GM18511 (cell line): ENCODE measurements around the gene FERMT3.

ENCODE experiments used
- ATAC-seq: cut with Tn5 transposase; IDR thresholded peaks from one replicate; pipeline ENCODE4 v1.9.1; 2021; ENCODE audit warnings: mild to moderate bottlenecking, moderate library complexity; ENCODE audit not compliant: unreplicated experiment

FERMT3 gene

GRCh38 chr11:64233913-64234586 lies 27.5 kb downstream of the FERMT3 start, which contains the start of gene VEGFB:
TSS of gene VEGFB (plus strand) at chr11:64234584. CDS start at chr11:64234834, 250 bp downstream.
- peak; percentile 40 for ATAC-seq

GRCh38 chr11:64234647-64235379 lies 28.3 kb downstream of the FERMT3 start:
- peak; percentile 43 for ATAC-seq

GRCh38 chr11:64235437-64236161 lies 29.1 kb downstream of the FERMT3 start:
- no peak for ATAC-seq

- no peak for ATAC-seq
These were observed 31.0 kb downstream of the FERMT3 start for GRCh38 chr11:64237484-64237951.

- ATAC-seq: no peak
These were observed 31.6 kb downstream of the FERMT3 start for GRCh38 chr11:64238076-64238475.

GRCh38 chr11:64238999-64239398 lies 32.5 kb downstream of the FERMT3 start:
- ATAC-seq: no peak

- no peak for ATAC-seq
These were observed 33.3 kb downstream of the FERMT3 start for GRCh38 chr11:64239662-64240434.

- peak; percentile 50 for ATAC-seq
These were observed 34.1 kb downstream of the FERMT3 start, which contains the start of gene FKBP2 for GRCh38 chr11:64240435-64241240. TSS of gene FKBP2 (plus strand) at chr11:64241095. CDS start at chr11:64242388, 1,293 bp downstream.

- ATAC-seq: peak; percentile 63
These were observed 34.6 kb downstream of the FERMT3 start for GRCh38 chr11:64241241-64241490.

- ATAC-seq: peak; percentile 59
These were observed 35.2 kb downstream of the FERMT3 start for GRCh38 chr11:64241491-64242374.

- ATAC-seq: no peak
These were observed 36.8 kb downstream of the FERMT3 start for GRCh38 chr11:64243236-64243854.

- ATAC-seq: no peak
These were observed 37.6 kb downstream of the FERMT3 start for GRCh38 chr11:64244107-64244506.

- ATAC-seq: no peak
These were observed 38.4 kb downstream of the FERMT3 start for GRCh38 chr11:64244966-64245365.

- ATAC-seq: no peak
These were observed 38.9 kb downstream of the FERMT3 start for GRCh38 chr11:64245401-64245796.

GRCh38 chr11:64245797-64246620 lies 39.5 kb downstream of the FERMT3 start:
- ATAC-seq: no peak

GRCh38 chr11:64246621-64246870 lies 40.0 kb downstream of the FERMT3 start:
- peak; percentile 17 for ATAC-seq

- peak; percentile 48 for ATAC-seq
These were observed 40.6 kb downstream of the FERMT3 start, which contains the start of gene PPP1R14B for GRCh38 chr11:64246871-64247728. TSS of gene PPP1R14B (minus strand) at chr11:64246943. CDS start at chr11:64246673, 270 bp downstream.
